Measurements from ENCODE around the gene PTPN23.

GRCh38 chr3:47434849-47435248, 54.0 kb downstream of the PTPN23 start:
- TF ChIP-seq SUZ12 (IDR thresholded peaks at IDR 0.05): no peak
- no peak for TF ChIP-seq PKNOX1 (IDR thresholded peaks at IDR 0.05)
- no peak for TF ChIP-seq ZNF384 (IDR thresholded peaks at IDR 0.05)
- TF ChIP-seq FOXM1 (IDR thresholded peaks at IDR 0.05; ENCODE audit: borderline replicate concordance): no peak
- TF ChIP-seq SP1 (IDR thresholded peaks at IDR 0.05): no peak
- no peak for TF ChIP-seq LEF1 (IDR thresholded peaks at IDR 0.05; ENCODE audit: borderline replicate concordance)
- no peak for TF ChIP-seq HDGF (IDR thresholded peaks at IDR 0.05; ENCODE audit: borderline replicate concordance)
- no peak for TF ChIP-seq NFRKB (IDR thresholded peaks at IDR 0.05)
- no peak for TF ChIP-seq TARDBP (IDR thresholded peaks at IDR 0.05)
- no peak for TF ChIP-seq FOXA1 (IDR thresholded peaks at IDR 0.05)
- no peak for TF ChIP-seq CTBP1 (IDR thresholded peaks at IDR 0.05; ENCODE audit: borderline replicate concordance)
- TF ChIP-seq FOXK2 (IDR thresholded peaks at IDR 0.05): no peak
